GM13977 (cell line): ENCODE results near the gene ATP8A2.

ENCODE experiments used
- DNase-seq: peaks from one replicate; pipeline ENCODE4 v3.0.0; 2012; ENCODE audit warnings: low spot score
- in situ Hi-C: fragments of 300-500 bp; cut with MboI; formaldehyde crosslinking; loops from one replicate; pipeline ENCODE4 v1.12.0; 2022; ENCODE audit warnings: low sequenced_read_pairs, low pct_unique_long_range_greater_than_20kb, mixed read lengths, inconsistent platforms; ENCODE audit not compliant: unreplicated experiment
- TF ChIP-seq, protein P1 (sequence below): IDR thresholded peaks from 2 replicates; pipeline ENCODE4 v1.5.1; 2012; ENCODE audit warnings: mild to moderate bottlenecking, control low read depth; ENCODE audit not compliant: insufficient read depth; ENCODE audit errors: extremely low read depth, missing control alignments

Gene ATP8A2

GRCh38 chr13:25775986-25776385 is 404.2 kb downstream of the ATP8A2 start:
- DNase-seq: no peak
- TF ChIP-seq, protein P1, sequence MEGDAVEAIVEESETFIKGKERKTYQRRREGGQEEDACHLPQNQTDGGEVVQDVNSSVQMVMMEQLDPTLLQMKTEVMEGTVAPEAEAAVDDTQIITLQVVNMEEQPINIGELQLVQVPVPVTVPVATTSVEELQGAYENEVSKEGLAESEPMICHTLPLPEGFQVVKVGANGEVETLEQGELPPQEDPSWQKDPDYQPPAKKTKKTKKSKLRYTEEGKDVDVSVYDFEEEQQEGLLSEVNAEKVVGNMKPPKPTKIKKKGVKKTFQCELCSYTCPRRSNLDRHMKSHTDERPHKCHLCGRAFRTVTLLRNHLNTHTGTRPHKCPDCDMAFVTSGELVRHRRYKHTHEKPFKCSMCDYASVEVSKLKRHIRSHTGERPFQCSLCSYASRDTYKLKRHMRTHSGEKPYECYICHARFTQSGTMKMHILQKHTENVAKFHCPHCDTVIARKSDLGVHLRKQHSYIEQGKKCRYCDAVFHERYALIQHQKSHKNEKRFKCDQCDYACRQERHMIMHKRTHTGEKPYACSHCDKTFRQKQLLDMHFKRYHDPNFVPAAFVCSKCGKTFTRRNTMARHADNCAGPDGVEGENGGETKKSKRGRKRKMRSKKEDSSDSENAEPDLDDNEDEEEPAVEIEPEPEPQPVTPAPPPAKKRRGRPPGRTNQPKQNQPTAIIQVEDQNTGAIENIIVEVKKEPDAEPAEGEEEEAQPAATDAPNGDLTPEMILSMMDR: no peak
- in situ Hi-C loops: no loop called here

GRCh38 chr13:25776722-25777121 is 404.9 kb downstream of the ATP8A2 start:
- TF ChIP-seq, protein P1: no peak

GRCh38 chr13:25777509-25777908 is 405.7 kb downstream of the ATP8A2 start:
- in situ Hi-C loops: no loop called here
- no peak for DNase-seq
- TF ChIP-seq, protein P1: no peak

More at GRCh38 chr13:25776722-25777121, 404.9 kb downstream of the ATP8A2 start:
- no peak for DNase-seq
- in situ Hi-C loops: no loop called here

- TF ChIP-seq, protein P1: no peak
- in situ Hi-C loops: no loop called here
- no peak for DNase-seq
These were observed 406.6 kb downstream of the ATP8A2 start for GRCh38 chr13:25778365-25778764.

DNA sequence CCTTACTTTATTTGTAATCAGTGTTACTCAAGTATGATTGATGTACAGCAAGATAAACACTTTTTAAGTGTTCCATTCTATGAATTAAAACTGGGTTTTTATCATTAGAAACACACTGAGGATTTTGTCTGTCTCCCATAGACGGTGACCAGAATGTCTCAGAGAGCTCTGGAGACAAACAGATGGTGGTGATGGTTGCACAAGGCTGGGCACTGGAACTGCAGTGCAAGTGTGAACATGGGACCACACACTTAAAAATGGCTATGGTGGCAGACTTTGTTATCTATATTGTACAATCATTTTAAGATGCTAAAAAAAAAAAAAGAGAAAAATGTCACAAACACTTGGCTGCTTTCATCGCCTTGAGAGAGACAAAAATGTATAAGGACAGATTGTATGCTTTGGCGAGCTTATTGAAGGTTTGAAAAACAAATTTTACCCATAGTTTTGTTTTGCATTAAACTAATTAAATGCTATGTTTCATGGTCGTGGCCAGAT is 407.1 kb downstream of the ATP8A2 start:
- in situ Hi-C loops: no loop called here
- TF ChIP-seq, protein P1: no peak
- no peak for DNase-seq

- TF ChIP-seq, protein P1: no peak
- in situ Hi-C loops: no loop called here
- no peak for DNase-seq
These were observed 411.3 kb downstream of the ATP8A2 start for GRCh38 chr13:25783076-25783475.

GRCh38 chr13:25783601-25784024 is 411.8 kb downstream of the ATP8A2 start:
- TF ChIP-seq, protein P1: no peak

More at GRCh38 chr13:25783601-25784024, 411.8 kb downstream of the ATP8A2 start:
- in situ Hi-C loops: no loop called here
- DNase-seq: no peak
